ENCODE measurements around the gene SYTL2. TPM values are rescaled to one million over a fixed set of nuclear protein-coding genes. Genes with fewer than 3 reads are reported as not detected.
A peak's percentile ranks its signal among the peaks of the same experiment; 100 is the strongest.

The SYTL2 gene
- total and polyA plus RNA-seq, 2 experiments from 2014 or later = 8.9 to 66.6 TPM

GRCh38 chr11:85798361-85798760 lies 12.6 kb downstream of the SYTL2 start:
- H3K79me2 ChIP-seq = peaks cover 6% of the 10 kb centered on the region
- WGBS (ENCODE audit: low lambda C conversion rate, missing lambda C conversion rate) = 88% methylated on average over 4 of the region's 4 CpGs

GRCh38 chr11:85795712-85796487 lies 15.0 kb downstream of the SYTL2 start:
- H3K9me2 ChIP-seq (replicated peaks; ENCODE audit: insufficient read depth) = no peaks in the 10 kb centered on the region
- no peaks in the 10 kb centered on the region for H3K27me3 ChIP-seq
- peak overlapping the region; percentile 48 for H3K4me2 ChIP-seq
- peaks cover 20% of the 10 kb centered on the region for H3K4me1 ChIP-seq (ENCODE audit: insufficient read depth)
- H3K9me3 ChIP-seq (ENCODE audit: low read depth) = no peaks in the 10 kb centered on the region
- H2AFZ ChIP-seq = no peak overlapping the region
- 63% methylated on average over 4 of the region's 4 CpGs for WGBS (ENCODE audit: low lambda C conversion rate, missing lambda C conversion rate)
- no peak for DNase-seq (ENCODE audit: low spot score)
- TF ChIP-seq EZH2 (IDR thresholded peaks at IDR 0.05; ENCODE audit: borderline replicate concordance) (no peak), CTCF (IDR thresholded peaks at IDR 0.05; ENCODE audit: poor library complexity) (no peak), EZH2phosphoT487 (IDR thresholded peaks at IDR 0.05; ENCODE audit: low read depth, severe bottlenecking, unreplicated experiment) (no peak)
- no peak overlapping the region for H3K4me3 ChIP-seq
- H4K20me1 ChIP-seq (ENCODE audit: insufficient read depth, poor library complexity, severe bottlenecking) = no peaks in the 10 kb centered on the region
- no peaks in the 10 kb centered on the region for H3K36me3 ChIP-seq (replicated peaks; ENCODE audit: insufficient read depth, low read depth)
- peaks cover 3% of the 10 kb centered on the region for H3K79me2 ChIP-seq
- H3K27ac ChIP-seq = peak overlapping the region; percentile 81

More at GRCh38 chr11:85798361-85798760, 12.6 kb downstream of the SYTL2 start:
- TF ChIP-seq CTCF (IDR thresholded peaks at IDR 0.05; ENCODE audit: poor library complexity) = no peak
- TF ChIP-seq EZH2phosphoT487 (IDR thresholded peaks at IDR 0.05; ENCODE audit: low read depth, severe bottlenecking, unreplicated experiment) = no peak
- no peak for TF ChIP-seq EZH2 (IDR thresholded peaks at IDR 0.05; ENCODE audit: borderline replicate concordance)
- Histone ChIP-seq H4K20me1 (ENCODE audit: insufficient read depth, poor library complexity, severe bottlenecking) (no peaks in the 10 kb centered on the region), H2AFZ (no peak overlapping the region), H3K4me2 (no peak overlapping the region), H3K4me3 (no peak overlapping the region), H3K27ac (peak overlapping the region; percentile 85), H3K27me3 (no peaks in the 10 kb centered on the region), H3K9me3 (ENCODE audit: low read depth) (no peaks in the 10 kb centered on the region), H3K4me1 (ENCODE audit: insufficient read depth) (peaks cover 20% of the 10 kb centered on the region), H3K9me2 (replicated peaks; ENCODE audit: insufficient read depth) (no peaks in the 10 kb centered on the region), H3K36me3 (replicated peaks; ENCODE audit: insufficient read depth, low read depth) (no peaks in the 10 kb centered on the region)
- DNase-seq (ENCODE audit: low spot score) = no peak

- no peaks in the 10 kb centered on the region for H3K27me3 ChIP-seq
- peak overlapping the region; percentile 11 for H3K27ac ChIP-seq
- no peak overlapping the region for H3K4me3 ChIP-seq
- DNase-seq (ENCODE audit: low spot score) = peak; percentile 24
- H3K9me2 ChIP-seq (replicated peaks; ENCODE audit: insufficient read depth) = no peaks in the 10 kb centered on the region
- no peaks in the 10 kb centered on the region for H3K79me2 ChIP-seq
- H3K4me1 ChIP-seq (ENCODE audit: insufficient read depth) = peaks cover 24% of the 10 kb centered on the region
- no peak overlapping the region for H2AFZ ChIP-seq
- no peaks in the 10 kb centered on the region for H4K20me1 ChIP-seq (ENCODE audit: insufficient read depth, poor library complexity, severe bottlenecking)
- H3K4me2 ChIP-seq = no peak overlapping the region
- WGBS (ENCODE audit: low lambda C conversion rate, missing lambda C conversion rate) = 75% methylated on average over 2 of the region's 2 CpGs
- no peak for TF ChIP-seq EZH2phosphoT487 (IDR thresholded peaks at IDR 0.05; ENCODE audit: low read depth, severe bottlenecking, unreplicated experiment)
- no peak for TF ChIP-seq EZH2 (IDR thresholded peaks at IDR 0.05; ENCODE audit: borderline replicate concordance)
- TF ChIP-seq CTCF (IDR thresholded peaks at IDR 0.05; ENCODE audit: poor library complexity) = no peak
- no peaks in the 10 kb centered on the region for H3K36me3 ChIP-seq (replicated peaks; ENCODE audit: insufficient read depth, low read depth)
- no peaks in the 10 kb centered on the region for H3K9me3 ChIP-seq (ENCODE audit: low read depth)
Measured at GRCh38 chr11:85791409-85791990, 19.4 kb downstream of the SYTL2 start.
